Caco-2 (cell line): Measurements from ENCODE around the gene UBAP1. TPM values are rescaled to one million over a fixed set of nuclear protein-coding genes. Genes with fewer than 3 reads are reported as not detected.

ENCODE experiments used
- BruUV-seq: library from RNA; stranded (reverse); fragments of 400-500 nt; replicated peaks from 2 replicates; lab custom pipeline; 2021; lab: Mats Ljungman, UMichigan
- CTCF ChIA-PET: fragments of 300-600 bp; sonication (Branson Sonifier 250); formaldehyde crosslinking; loops from one replicate; lab custom pipeline; 2022; ENCODE audit warnings: antibody characterized with exemption; lab: Charles Lee
- POLR2A ChIA-PET: fragments of 300-600 bp; sonication (Branson Sonifier 250); formaldehyde crosslinking; loops from one replicate; lab custom pipeline; 2022; ENCODE audit warnings: antibody characterized with exemption; lab: Charles Lee
- DNase-seq, 2 experiments: peaks; one replicate each; pipeline versions ENCODE4 v3.0.0 to v3.0.0-alpha.2; 2020 to 2022
- H3K27me3 ChIP-seq: replicated peaks from 2 replicates; pipeline ENCODE4 v1.6.0; 2011; ENCODE audit warnings: low read length; ENCODE audit not compliant: control insufficient read depth, insufficient read depth
- H3K36me3 ChIP-seq: 2 replicates; pipeline ENCODE4 v1.5.1; 2011; ENCODE audit warnings: low read length; ENCODE audit not compliant: control insufficient read depth, insufficient read depth
- H3K4me1 ChIP-seq: fragments of 250-450 bp; sonication (Bioruptor Pico); 2 replicates; pipeline ENCODE4 v1.5.1; 2020; ENCODE audit warnings: mild to moderate bottlenecking
- H3K4me3 ChIP-seq: 2 replicates; pipeline ENCODE4 v1.5.1; 2011; ENCODE audit warnings: low read depth, mild to moderate bottlenecking, control low read depth, low read length
- H3K9me3 ChIP-seq: fragments of 250-450 bp; sonication (Bioruptor Pico); 2 replicates; pipeline ENCODE4 v1.5.1; 2020; ENCODE audit warnings: mild to moderate bottlenecking, moderate library complexity
- H3K27ac Mint-ChIP-seq: one replicate; pipeline ENCODE4 v1.8.0; 2022; ENCODE audit warnings: mixed read lengths; ENCODE audit not compliant: unreplicated experiment
- H3K27me3 Mint-ChIP-seq: one replicate; pipeline ENCODE4 v1.8.0; 2022; ENCODE audit warnings: mixed read lengths; ENCODE audit not compliant: insufficient read depth, unreplicated experiment
- H3K36me3 Mint-ChIP-seq: one replicate; pipeline ENCODE4 v1.8.0; 2022; ENCODE audit warnings: mild to moderate bottlenecking, mixed read lengths; ENCODE audit not compliant: insufficient read depth, unreplicated experiment
- H3K4me1 Mint-ChIP-seq: one replicate; pipeline ENCODE4 v1.8.0; 2022; ENCODE audit warnings: low read depth, mixed read lengths; ENCODE audit not compliant: unreplicated experiment
- H3K4me3 Mint-ChIP-seq: one replicate; pipeline ENCODE4 v1.8.0; 2022; ENCODE audit warnings: mild to moderate bottlenecking, moderate library complexity, mixed read lengths; ENCODE audit not compliant: unreplicated experiment
- H3K9me3 Mint-ChIP-seq: one replicate; pipeline ENCODE4 v1.8.0; 2022; ENCODE audit warnings: mixed read lengths; ENCODE audit not compliant: unreplicated experiment
- CTCF ChIP-seq, 2 experiments: fragments of 200-600 bp in 1 of 2; IDR thresholded peaks; 1 replicate in 1 of 2; 2 replicates in 1 of 2; pipeline versions ENCODE4 v1.5.1 to v1.8.0; 2011 to 2022; ENCODE audit warnings: antibody characterized with exemption in 1 of 2, control low read depth in 1 of 2, inconsistent platforms in 1 of 2, low read depth in 1 of 2, low read length in 1 of 2, mild to moderate bottlenecking in 1 of 2, moderate library complexity in 1 of 2; ENCODE audit not compliant: insufficient read depth in 1 of 2, severe bottlenecking in 1 of 2, unreplicated experiment in 1 of 2
- intact Hi-C: fragments of 100-400 bp; cut with micrococcal nuclease; formaldehyde crosslinking; loops from one replicate; pipeline ENCODE4 v1.10.0; 2022; ENCODE audit not compliant: unreplicated experiment
- total RNA-seq: library from RNA; stranded (reverse); gene quantifications from 2 replicates; pipeline ENCODE4 v1.2.3, GENCODE V29; 2022

The UBAP1 gene
- total RNA-seq, 1 experiment from 2014 or later: 33.2 TPM

GRCh38 chr9:34282096-34282495, 103.3 kb downstream of the UBAP1 start:
- no TSS peak for BruUV-seq
- intact Hi-C loops: no loop called here
- Mint-ChIP-seq H3K4me1 (no peaks in the 10 kb centered on the region), H3K4me3 (no peak overlapping the region), H3K36me3 (no peaks in the 10 kb centered on the region), H3K9me3 (no peaks in the 10 kb centered on the region), H3K27me3 (no peaks in the 10 kb centered on the region), H3K27ac (no peak overlapping the region)
- TF ChIP-seq CTCF (IDR thresholded peaks at IDR 0.05; ENCODE audit: insufficient read depth in 1 of 2, low read depth in 1 of 2, low read length in 1 of 2, severe bottlenecking in 1 of 2, unreplicated experiment in 1 of 2): no peak
- H3K4me3 ChIP-seq: no peak overlapping the region
- H3K9me3 ChIP-seq: no peaks in the 10 kb centered on the region
- no peaks in the 10 kb centered on the region for H3K4me1 ChIP-seq
- ChIA-PET CTCF (no interaction called here), POLR2A (no interaction called here)
- no peak for DNase-seq
- no peaks in the 10 kb centered on the region for H3K27me3 ChIP-seq
- no peaks in the 10 kb centered on the region for H3K36me3 ChIP-seq

GRCh38 chr9:34289159-34289558, 110.3 kb downstream of the UBAP1 start:
- Mint-ChIP-seq H3K9me3 (no peaks in the 10 kb centered on the region), H3K4me1 (no peaks in the 10 kb centered on the region), H3K27ac (no peak overlapping the region), H3K27me3 (no peaks in the 10 kb centered on the region), H3K36me3 (no peaks in the 10 kb centered on the region), H3K4me3 (no peak overlapping the region)
- no peaks in the 10 kb centered on the region for H3K36me3 ChIP-seq
- no peak overlapping the region for H3K4me3 ChIP-seq
- H3K9me3 ChIP-seq: no peaks in the 10 kb centered on the region
- H3K4me1 ChIP-seq: no peaks in the 10 kb centered on the region
- intact Hi-C loops: no loop called here
- CTCF ChIA-PET: interaction anchor here (0.6 kb wide), 1 partner anchor 1176 kb away, joined by 4 read pairs; no protein-coding TSS in a partner anchor
- H3K27me3 ChIP-seq: no peaks in the 10 kb centered on the region
- no TSS peak for BruUV-seq
- no peak for TF ChIP-seq CTCF (IDR thresholded peaks at IDR 0.05; ENCODE audit: insufficient read depth in 1 of 2, low read depth in 1 of 2, low read length in 1 of 2, severe bottlenecking in 1 of 2, unreplicated experiment in 1 of 2)
- DNase-seq: no peak
- POLR2A ChIA-PET: no interaction called here

- no peak overlapping the region for H3K4me3 ChIP-seq
- H3K9me3 ChIP-seq: no peaks in the 10 kb centered on the region
- Mint-ChIP-seq H3K27me3 (no peaks in the 10 kb centered on the region), H3K4me3 (no peak overlapping the region), H3K9me3 (no peaks in the 10 kb centered on the region), H3K36me3 (no peaks in the 10 kb centered on the region), H3K4me1 (no peaks in the 10 kb centered on the region), H3K27ac (no peak overlapping the region)
- intact Hi-C loops: no loop called here
- no peaks in the 10 kb centered on the region for H3K36me3 ChIP-seq
- ChIA-PET CTCF (no interaction called here), POLR2A (no interaction called here)
- H3K27me3 ChIP-seq: no peaks in the 10 kb centered on the region
- DNase-seq: no peak
- no peak for TF ChIP-seq CTCF (IDR thresholded peaks at IDR 0.05; ENCODE audit: insufficient read depth in 1 of 2, low read depth in 1 of 2, low read length in 1 of 2, severe bottlenecking in 1 of 2, unreplicated experiment in 1 of 2)
- H3K4me1 ChIP-seq: no peaks in the 10 kb centered on the region
- BruUV-seq: no TSS peak
Observed at GRCh38 chr9:34291023-34291422, 112.2 kb downstream of the UBAP1 start.
